GM12873 (cell line): ENCODE data around the gene TMEM255B.

Experiments
- CTCF ChIP-seq: IDR thresholded peaks from 2 replicates; pipeline ENCODE4 v1.5.1; 2012; ENCODE audit warnings: low read depth, mild to moderate bottlenecking, moderate library complexity, low read length, control low read depth; ENCODE audit not compliant: insufficient read depth; ENCODE audit errors: missing control alignments

The TMEM255B gene

GRCh38 chr13:113850722-113851479 lies 91.9 kb downstream of the TMEM255B start:
- TF ChIP-seq CTCF, result no peak

GRCh38 chr13:113851480-113851803 lies 92.4 kb downstream of the TMEM255B start:
- no peak for TF ChIP-seq CTCF

GRCh38 chr13:113851826-113852535 lies 93.0 kb downstream of the TMEM255B start:
- TF ChIP-seq CTCF, result no peak

GRCh38 chr13:113852536-113853517 lies 93.8 kb downstream of the TMEM255B start:
- TF ChIP-seq CTCF, result no peak

- TF ChIP-seq CTCF, result no peak
These were observed 94.7 kb downstream of the TMEM255B start for GRCh38 chr13:113853518-113854237.

GRCh38 chr13:113854238-113855011 lies 95.4 kb downstream of the TMEM255B start:
- no peak for TF ChIP-seq CTCF
